ENCODE data around the gene CHCHD3.

Gene CHCHD3

GRCh38 chr7:133081599-133082389 lies at the start of gene CHCHD3:
TSS of gene CHCHD3 (minus strand) at chr7:133082090. CDS start at chr7:133081937, 153 bp downstream.
- peak; percentile 96 for DNase-seq (ENCODE audit: low spot score)

DNA sequence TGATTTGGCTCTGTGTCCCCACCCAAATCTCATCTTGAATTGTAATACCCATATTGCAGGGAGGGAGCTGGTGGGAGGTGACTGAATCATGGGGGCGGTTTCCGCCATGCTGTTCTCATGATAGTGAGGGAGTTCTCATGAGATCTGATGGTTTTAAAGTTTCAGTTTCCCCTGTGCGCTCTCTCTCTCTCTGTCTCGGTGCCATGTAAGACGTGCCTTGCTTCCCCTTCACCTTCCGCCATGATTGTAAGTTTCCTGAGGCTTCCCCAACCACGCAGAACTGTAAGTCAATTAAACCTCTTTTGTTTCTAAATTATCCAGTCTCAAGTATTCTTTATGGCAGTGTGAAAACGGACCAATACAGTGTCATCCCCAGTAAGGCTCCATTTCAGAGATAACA lies 48.3 kb upstream of the CHCHD3 start:
- DNase-seq (ENCODE audit: low spot score), result no peak

DNA sequence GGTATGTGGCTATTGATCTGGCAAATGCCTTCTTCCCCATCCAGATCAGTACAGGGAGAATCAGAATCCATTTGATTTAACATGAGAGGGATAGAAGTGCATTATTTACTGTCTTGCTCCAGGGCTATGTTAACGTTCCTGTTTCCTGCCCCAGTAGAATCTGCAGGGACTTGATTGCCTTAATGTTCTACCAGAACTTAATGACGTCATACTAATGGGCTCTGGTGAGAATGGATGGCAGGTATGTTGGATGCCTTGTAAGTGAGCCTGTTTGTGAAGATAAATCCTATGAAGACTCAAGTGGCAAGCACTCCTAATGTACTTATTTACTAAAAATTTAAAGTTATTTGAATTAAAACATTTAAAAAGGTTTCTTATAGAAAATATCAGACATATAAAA lies 44.5 kb upstream of the CHCHD3 start:
- no peak for DNase-seq (ENCODE audit: low spot score)

DNA sequence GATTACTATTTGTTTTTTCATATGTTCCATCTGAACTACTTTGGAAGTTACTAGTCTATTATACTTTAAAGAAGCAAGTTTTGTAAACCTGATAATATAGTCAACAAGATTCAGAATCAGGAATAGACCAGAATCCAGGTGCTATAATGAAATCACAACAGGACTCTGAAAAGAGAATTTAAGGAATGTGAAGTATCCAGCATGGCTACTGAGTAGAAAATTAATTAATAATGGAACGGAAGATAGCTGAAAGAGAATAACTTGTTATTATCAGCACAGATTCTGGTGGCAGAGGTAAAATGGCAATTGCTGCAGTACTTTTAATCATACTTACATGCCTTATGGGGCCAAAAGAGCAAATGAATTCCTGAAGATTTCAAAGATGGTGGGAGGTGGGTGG lies 43.1 kb upstream of the CHCHD3 start:
- no peak for DNase-seq (ENCODE audit: low spot score)

DNA sequence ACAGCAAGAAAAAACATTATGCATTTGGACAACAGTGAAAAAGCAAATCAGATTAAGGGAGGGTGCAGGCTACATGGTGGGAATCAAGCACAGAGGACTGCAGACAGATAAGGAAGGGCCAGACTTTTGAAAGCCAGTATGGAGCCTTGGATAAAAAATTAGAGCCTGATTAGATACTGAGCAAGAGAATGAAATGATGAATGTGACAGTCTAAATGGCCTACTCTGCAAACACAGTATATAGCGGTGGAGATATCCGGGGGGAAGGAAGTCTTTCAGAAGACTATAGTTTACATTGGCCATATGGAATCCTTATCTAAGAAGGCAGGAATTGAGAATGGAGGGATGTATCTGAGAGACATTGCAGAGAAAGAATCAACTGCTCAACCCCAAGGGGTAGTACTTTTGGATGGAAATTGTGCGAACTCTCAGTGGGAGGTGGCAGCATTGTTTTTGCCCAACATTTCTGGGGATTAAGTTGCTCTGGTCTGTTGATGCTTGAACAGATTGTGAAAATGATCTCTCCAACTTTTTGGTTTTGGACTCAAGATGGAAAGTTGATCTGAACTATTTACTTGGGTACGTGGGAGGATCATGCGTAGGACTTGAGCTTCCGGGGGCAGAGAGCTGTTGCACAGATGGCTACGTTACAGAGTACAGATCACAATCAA lies 39.4 kb upstream of the CHCHD3 start:
- no peak for DNase-seq (ENCODE audit: low spot score)

- no peak for DNase-seq (ENCODE audit: low spot score)
These were observed 37.2 kb upstream of the CHCHD3 start for GRCh38 chr7:133119067-133119466.

DNA sequence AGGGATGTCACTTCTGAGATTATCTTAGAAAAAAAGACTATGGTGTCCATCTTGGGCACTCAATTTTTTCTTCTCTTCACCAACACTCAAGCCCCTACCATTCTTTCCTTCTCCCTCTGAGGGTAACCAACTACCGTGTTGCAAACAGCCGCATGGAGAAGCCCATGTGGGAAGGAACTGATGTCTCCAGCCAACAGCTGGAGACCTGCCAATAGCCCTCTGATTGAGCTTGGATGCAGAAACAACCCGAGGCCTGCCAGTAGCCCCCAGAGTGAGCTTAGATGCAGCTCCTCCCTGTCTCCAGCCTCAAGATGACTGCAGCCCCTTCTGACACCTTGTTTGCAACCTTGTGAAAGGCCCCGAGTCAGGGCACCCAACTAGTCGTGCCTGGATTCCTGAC lies 36.4 kb upstream of the CHCHD3 start:
- DNase-seq (ENCODE audit: low spot score), result no peak

GRCh38 chr7:133117452-133117851 lies 35.6 kb upstream of the CHCHD3 start:
- no peak for DNase-seq (ENCODE audit: low spot score)

DNA sequence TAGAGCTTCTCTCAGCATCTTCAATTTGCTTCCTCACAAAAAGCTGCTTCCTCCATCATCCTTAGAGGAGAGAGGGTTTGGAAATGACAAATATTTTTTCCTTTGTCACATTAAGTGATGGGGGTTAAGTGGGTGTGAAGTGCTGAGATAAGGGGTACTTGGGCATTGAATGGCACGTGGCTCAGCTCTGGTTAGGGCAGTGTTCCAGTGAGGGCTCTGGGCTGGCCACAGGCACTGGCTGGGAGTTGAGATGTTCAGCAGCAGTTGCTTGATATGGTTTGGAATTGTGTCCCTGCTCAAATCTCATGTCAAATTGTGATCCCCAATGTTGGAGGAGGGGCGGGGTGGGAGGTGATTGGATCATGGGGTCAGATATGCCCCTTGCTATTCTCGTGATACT lies 33.7 kb upstream of the CHCHD3 start:
- no peak for DNase-seq (ENCODE audit: low spot score)

GRCh38 chr7:133114519-133114918 lies 32.6 kb upstream of the CHCHD3 start:
- DNase-seq (ENCODE audit: low spot score), result no peak

GRCh38 chr7:133112976-133113375 lies 31.1 kb upstream of the CHCHD3 start:
- DNase-seq (ENCODE audit: low spot score), result no peak

DNA sequence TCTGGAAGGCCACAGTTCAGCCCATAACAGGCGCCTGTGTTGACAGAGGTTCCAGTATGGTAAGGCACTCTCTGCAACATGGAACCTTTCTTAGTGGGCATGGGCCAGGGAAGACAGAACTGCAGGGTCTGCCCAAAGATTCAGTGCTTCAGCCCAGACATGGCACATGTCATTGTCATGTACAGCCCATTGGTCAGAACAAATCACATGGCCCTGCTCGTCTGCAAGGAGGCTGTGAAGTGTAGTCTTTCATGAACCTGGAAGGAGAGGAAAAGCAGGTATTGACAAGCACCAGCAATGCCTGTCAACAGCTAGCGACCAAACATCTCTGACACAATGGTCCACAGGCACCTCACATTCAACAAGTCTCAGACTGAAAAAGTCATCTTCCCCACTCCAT lies 30.4 kb upstream of the CHCHD3 start:
- DNase-seq (ENCODE audit: low spot score), result no peak

DNA sequence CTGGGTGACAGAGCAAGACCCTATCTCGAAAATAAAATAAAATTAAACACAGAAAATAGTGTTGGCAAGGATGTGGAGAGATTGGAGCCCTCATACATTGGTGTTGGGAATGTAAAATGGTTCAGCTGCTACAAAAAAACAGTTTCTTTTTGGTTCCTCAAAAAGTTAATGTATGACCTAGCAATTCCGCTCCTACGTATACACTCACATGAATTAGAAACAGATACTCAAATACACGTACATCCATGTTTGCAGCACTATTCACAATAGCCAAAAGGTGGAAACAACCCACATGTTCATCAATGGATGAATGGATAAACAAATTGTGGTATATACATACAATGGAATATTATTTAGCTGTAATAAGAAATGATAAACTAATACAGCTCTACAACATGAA lies 28.4 kb upstream of the CHCHD3 start:
- DNase-seq (ENCODE audit: low spot score), result no peak

- no peak for DNase-seq (ENCODE audit: low spot score)
These were observed 27.9 kb upstream of the CHCHD3 start for GRCh38 chr7:133109816-133110215.

- no peak for DNase-seq (ENCODE audit: low spot score)
These were observed 26.1 kb upstream of the CHCHD3 start for GRCh38 chr7:133108023-133108422.

DNA sequence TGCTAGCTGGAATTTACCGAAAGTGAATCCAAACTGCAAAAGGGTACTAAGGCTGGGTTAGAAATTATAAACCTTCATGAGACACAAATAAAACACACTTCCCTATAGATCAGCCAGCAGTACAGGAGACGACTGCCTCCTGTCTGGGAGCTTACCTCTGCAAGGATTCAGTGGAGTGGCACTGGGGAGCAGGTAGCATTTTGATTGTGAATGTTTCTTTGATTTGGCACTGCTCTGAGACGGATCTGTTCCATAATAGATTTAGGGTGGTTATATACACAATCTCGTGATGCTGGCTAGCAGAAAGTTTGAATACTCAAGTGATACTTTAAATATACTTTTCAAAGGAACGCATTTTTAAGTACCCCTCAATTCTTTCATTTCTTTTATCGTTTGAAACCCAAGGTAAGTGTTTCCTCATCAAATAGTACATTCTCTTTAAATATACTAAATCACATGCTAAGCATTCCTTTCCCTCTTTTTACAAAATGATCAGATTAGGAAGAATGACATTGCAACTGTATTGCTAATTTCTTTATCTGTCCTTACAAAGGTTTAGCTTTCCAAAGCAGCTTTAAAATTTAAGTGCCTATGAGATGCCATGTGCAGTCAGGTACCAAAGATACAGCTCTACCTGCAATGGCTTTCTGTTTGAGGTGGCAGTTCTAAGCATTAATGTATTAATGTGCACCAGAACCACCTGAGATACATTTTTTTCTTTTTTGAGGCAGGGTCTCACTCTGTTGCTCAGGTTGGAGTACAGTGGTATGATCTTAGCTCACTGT lies 20.6 kb upstream of the CHCHD3 start:
- no peak for DNase-seq (ENCODE audit: low spot score)

- DNase-seq (ENCODE audit: low spot score), result no peak
These were observed 17.9 kb upstream of the CHCHD3 start for GRCh38 chr7:133099633-133100286.

DNA sequence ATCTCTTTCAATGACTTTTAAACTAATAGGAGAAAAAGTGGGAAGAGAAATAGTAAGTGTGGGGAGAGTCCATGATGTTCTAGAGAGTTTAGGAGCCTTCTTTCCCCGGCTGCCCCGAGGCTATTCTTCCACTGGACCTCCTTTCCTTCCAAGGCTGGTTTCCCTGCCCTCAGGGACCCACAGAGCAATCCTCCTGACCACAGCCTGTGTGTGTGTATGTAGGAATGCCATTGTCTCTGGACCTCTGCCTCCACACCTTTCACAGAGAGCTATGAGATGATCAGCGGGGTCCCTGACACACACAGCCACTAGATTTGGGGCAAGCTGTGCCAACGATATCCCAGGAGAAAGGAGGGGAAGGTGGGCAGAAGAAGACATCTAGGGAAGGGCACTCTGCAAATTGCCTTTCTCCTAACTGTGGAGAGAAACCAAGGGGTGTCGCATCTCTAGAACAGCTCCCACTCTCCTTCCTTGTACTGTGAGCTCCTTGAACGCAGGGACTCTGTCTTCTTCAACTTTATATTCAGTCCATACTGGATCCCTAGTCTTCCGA lies 13.3 kb upstream of the CHCHD3 start:
- no peak for DNase-seq (ENCODE audit: low spot score)

- DNase-seq (ENCODE audit: low spot score), result no peak
These were observed 10.1 kb upstream of the CHCHD3 start for GRCh38 chr7:133091943-133092464.

GRCh38 chr7:133082390-133082766 lies 488 bp upstream of the CHCHD3 start:
- no peak for DNase-seq (ENCODE audit: low spot score)

GRCh38 chr7:133081119-133081598 lies 731 bp downstream of the CHCHD3 start:
- DNase-seq (ENCODE audit: low spot score), result no peak

- DNase-seq (ENCODE audit: low spot score), result no peak
These were observed 2.6 kb downstream of the CHCHD3 start for GRCh38 chr7:133079296-133079695.
